ENCODE results near the gene PAM16.
"Not testable (repeated sequence)": the region's sequence is repeated elsewhere in the genome, so short reads cannot be mapped to it uniquely, and the experiment has no call there.

The PAM16 gene

GRCh38 chr16:4350787-4351659 is at the start of gene PAM16:
Gene PAM16, minus strand, starts transcription at chr16:4351321. Its CDS starts 87 bp downstream, at chr16:4351234.
- peak; percentile 97 for DNase-seq (ENCODE audit: low read depth, low spot score)
- Histone ChIP-seq H3K4me3 (ENCODE audit: insufficient read length, low read depth) (peak within 1 kb of the TSS; percentile 100), H3K36me3 (ENCODE audit: insufficient read depth, insufficient read length, low read length) (peaks cover 36% of the 10 kb centered on the region), H3K27me3 (ENCODE audit: insufficient read depth, insufficient read length) (peaks cover 4% of the 10 kb centered on the region), H3K4me1 (ENCODE audit: insufficient read depth, insufficient read length) (peaks cover 10% of the 10 kb centered on the region), H3K9ac (ENCODE audit: insufficient read length, low read depth) (peak within 1 kb of the TSS; percentile 100), H3K9me3 (ENCODE audit: insufficient read depth, low read length) (no peaks in the 10 kb centered on the region)
- no peak for TF ChIP-seq SUZ12 (IDR thresholded peaks at IDR 0.05; ENCODE audit: extremely low read depth, insufficient read depth, insufficient read length)
- no peak for TF ChIP-seq YY1 (IDR thresholded peaks at IDR 0.05; ENCODE audit: insufficient read depth, insufficient read length)
- TF ChIP-seq ZNF274 (IDR thresholded peaks at IDR 0.05; ENCODE audit: low read depth, low read length), result no peak

GRCh38 chr16:4399001-4399730 is 48.0 kb upstream of the PAM16 start:
- peaks cover 17% of the 10 kb centered on the region for H3K36me3 ChIP-seq (ENCODE audit: insufficient read depth, insufficient read length, low read length)
- H3K27me3 ChIP-seq (ENCODE audit: insufficient read depth, insufficient read length), result no peaks in the 10 kb centered on the region
- no peak overlapping the region for H3K9ac ChIP-seq (ENCODE audit: insufficient read length, low read depth)
- H3K9me3 ChIP-seq (ENCODE audit: insufficient read depth, low read length), result no peaks in the 10 kb centered on the region
- H3K4me3 ChIP-seq (ENCODE audit: insufficient read length, low read depth), result no peak overlapping the region
- no peak for DNase-seq (ENCODE audit: low read depth, low spot score)
- peaks cover 9% of the 10 kb centered on the region for H3K4me1 ChIP-seq (ENCODE audit: insufficient read depth, insufficient read length)
- TF ChIP-seq YY1 (IDR thresholded peaks at IDR 0.05; ENCODE audit: insufficient read depth, insufficient read length), result no peak
- TF ChIP-seq SUZ12 (IDR thresholded peaks at IDR 0.05; ENCODE audit: extremely low read depth, insufficient read depth, insufficient read length), result no peak
- no peak for TF ChIP-seq ZNF274 (IDR thresholded peaks at IDR 0.05; ENCODE audit: low read depth, low read length)

- peaks cover 5% of the 10 kb centered on the region for H3K36me3 ChIP-seq (ENCODE audit: insufficient read depth, insufficient read length, low read length)
- TF ChIP-seq ZNF274 (IDR thresholded peaks at IDR 0.05; ENCODE audit: low read depth, low read length) (no peak), SUZ12 (IDR thresholded peaks at IDR 0.05; ENCODE audit: extremely low read depth, insufficient read depth, insufficient read length) (no peak), YY1 (IDR thresholded peaks at IDR 0.05; ENCODE audit: insufficient read depth, insufficient read length) (no peak)
- H3K4me3 ChIP-seq (ENCODE audit: insufficient read length, low read depth), result no peak overlapping the region
- no peaks in the 10 kb centered on the region for H3K27me3 ChIP-seq (ENCODE audit: insufficient read depth, insufficient read length)
- no peaks in the 10 kb centered on the region for H3K9me3 ChIP-seq (ENCODE audit: insufficient read depth, low read length)
- H3K4me1 ChIP-seq (ENCODE audit: insufficient read depth, insufficient read length), result peaks cover 32% of the 10 kb centered on the region
- H3K9ac ChIP-seq (ENCODE audit: insufficient read length, low read depth), result peak overlapping the region; percentile 57
- no peak for DNase-seq (ENCODE audit: low read depth, low spot score)
Measured at GRCh38 chr16:4395055-4395726, 44.1 kb upstream of the PAM16 start.

- H3K27me3 ChIP-seq (ENCODE audit: insufficient read depth, insufficient read length); DNase-seq (ENCODE audit: low read depth, low spot score); H3K36me3 ChIP-seq (ENCODE audit: insufficient read depth, insufficient read length, low read length); H3K9me3 ChIP-seq (ENCODE audit: insufficient read depth, low read length); H3K4me3 ChIP-seq (ENCODE audit: insufficient read length, low read depth); H3K9ac ChIP-seq (ENCODE audit: insufficient read length, low read depth): not testable (repeated sequence)
- peaks cover 44% of the 10 kb centered on the region for H3K4me1 ChIP-seq (ENCODE audit: insufficient read depth, insufficient read length)
Measured at GRCh38 chr16:4393850-4394249, 42.7 kb upstream of the PAM16 start.

- peaks cover 50% of the 10 kb centered on the region for H3K4me1 ChIP-seq (ENCODE audit: insufficient read depth, insufficient read length)
- DNase-seq (ENCODE audit: low read depth, low spot score), result no peak
- H3K27me3 ChIP-seq (ENCODE audit: insufficient read depth, insufficient read length), result no peaks in the 10 kb centered on the region
- TF ChIP-seq SUZ12 (IDR thresholded peaks at IDR 0.05; ENCODE audit: extremely low read depth, insufficient read depth, insufficient read length) (no peak), YY1 (IDR thresholded peaks at IDR 0.05; ENCODE audit: insufficient read depth, insufficient read length) (no peak), ZNF274 (IDR thresholded peaks at IDR 0.05; ENCODE audit: low read depth, low read length) (no peak)
- no peak overlapping the region for H3K4me3 ChIP-seq (ENCODE audit: insufficient read length, low read depth)
- H3K9me3 ChIP-seq (ENCODE audit: insufficient read depth, low read length), result no peaks in the 10 kb centered on the region
- peak overlapping the region; percentile 7 for H3K9ac ChIP-seq (ENCODE audit: insufficient read length, low read depth)
- peaks cover 5% of the 10 kb centered on the region for H3K36me3 ChIP-seq (ENCODE audit: insufficient read depth, insufficient read length, low read length)
Measured at GRCh38 chr16:4393240-4393600, 42.1 kb upstream of the PAM16 start.

GRCh38 chr16:4392382-4393239 is 41.5 kb upstream of the PAM16 start:
- Histone ChIP-seq H3K36me3 (ENCODE audit: insufficient read depth, insufficient read length, low read length) (peaks cover 9% of the 10 kb centered on the region), H3K4me1 (ENCODE audit: insufficient read depth, insufficient read length) (peaks cover 56% of the 10 kb centered on the region), H3K9me3 (ENCODE audit: insufficient read depth, low read length) (no peaks in the 10 kb centered on the region), H3K4me3 (ENCODE audit: insufficient read length, low read depth) (no peak overlapping the region), H3K27me3 (ENCODE audit: insufficient read depth, insufficient read length) (no peaks in the 10 kb centered on the region), H3K9ac (ENCODE audit: insufficient read length, low read depth) (peak overlapping the region; percentile 7)
- DNase-seq (ENCODE audit: low read depth, low spot score), result no peak
- TF ChIP-seq ZNF274 (IDR thresholded peaks at IDR 0.05; ENCODE audit: low read depth, low read length) (no peak), SUZ12 (IDR thresholded peaks at IDR 0.05; ENCODE audit: extremely low read depth, insufficient read depth, insufficient read length) (no peak), YY1 (IDR thresholded peaks at IDR 0.05; ENCODE audit: insufficient read depth, insufficient read length) (no peak)

All from NT2/D1 (cell line).